Midbrain (tissue), 1 donor: Measurements from ENCODE around the gene MAPK1.
"Not testable (repeated sequence)": the region's sequence is repeated elsewhere in the genome, so short reads cannot be mapped to it uniquely, and the experiment has no call there.

Source experiments
- DNase-seq: peaks from one replicate; lab custom pipeline; 2025; lab: John Stamatoyannopoulos, UW

Gene MAPK1

GRCh38 chr22:21818487-21819182, 48.8 kb downstream of the MAPK1 start:
- no peak for DNase-seq

GRCh38 chr22:21817497-21817853, 50.0 kb downstream of the MAPK1 start:
- not testable (repeated sequence) for DNase-seq

- no peak for DNase-seq
Observed at GRCh38 chr22:21816787-21817496, 50.5 kb downstream of the MAPK1 start.

- no peak for DNase-seq
Observed at GRCh38 chr22:21816472-21816786, 51.0 kb downstream of the MAPK1 start.

GRCh38 chr22:21815958-21816357, 51.5 kb downstream of the MAPK1 start:
- no peak for DNase-seq

GRCh38 chr22:21815357-21815756, 52.1 kb downstream of the MAPK1 start:
- DNase-seq, result no peak

- no peak for DNase-seq
Observed at GRCh38 chr22:21811982-21812381, 55.5 kb downstream of the MAPK1 start.

- no peak for DNase-seq
Observed at GRCh38 chr22:21807544-21808529, 59.6 kb downstream of the MAPK1 start.

GRCh38 chr22:21805325-21805724, 62.1 kb downstream of the MAPK1 start:
- DNase-seq, result not testable (repeated sequence)

GRCh38 chr22:21803811-21804249, 63.6 kb downstream of the MAPK1 start:
- DNase-seq, result peak; percentile 69

- no peak for DNase-seq
Observed at GRCh38 chr22:21802673-21803072, 64.8 kb downstream of the MAPK1 start.

GRCh38 chr22:21802056-21802455, 65.4 kb downstream of the MAPK1 start:
- no peak for DNase-seq

- not testable (repeated sequence) for DNase-seq
Observed at GRCh38 chr22:21801304-21801644, 66.2 kb downstream of the MAPK1 start.

- no peak for DNase-seq
Observed at GRCh38 chr22:21800552-21801303, 66.7 kb downstream of the MAPK1 start.

- no peak for DNase-seq
Observed at GRCh38 chr22:21797444-21798221, 69.8 kb downstream of the MAPK1 start.

- DNase-seq, result peak; percentile 74
Observed at GRCh38 chr22:21796863-21797262, 70.6 kb downstream of the MAPK1 start.

GRCh38 chr22:21796231-21796630, 71.2 kb downstream of the MAPK1 start:
- no peak for DNase-seq

GRCh38 chr22:21793716-21794115, 73.7 kb downstream of the MAPK1 start:
- not testable (repeated sequence) for DNase-seq

GRCh38 chr22:21791635-21792625, 75.5 kb downstream of the MAPK1 start:
- no peak for DNase-seq
